ENCODE measurements around the gene ELF4.
A peak's percentile ranks its signal among the peaks of the same experiment; 100 is the strongest.

The ELF4 gene

GRCh38 chrX:130083656-130084382 lies 26.5 kb downstream of the ELF4 start:
- DNase-seq = no peak

GRCh38 chrX:130083107-130083490 lies 27.2 kb downstream of the ELF4 start:
- no peak for DNase-seq

- peak in 1 of 14 donors; percentile 31 for DNase-seq
Measured at GRCh38 chrX:130082244-130083106, 27.8 kb downstream of the ELF4 start.

GRCh38 chrX:130081421-130082045 lies 28.8 kb downstream of the ELF4 start:
- no peak for DNase-seq

GRCh38 chrX:130080791-130081367 lies 29.4 kb downstream of the ELF4 start:
- peak in 1 of 14 donors; percentile 0 for DNase-seq

- DNase-seq = peak in 11 of 14 donors; percentile 1 to 44 (median 15)
Measured at GRCh38 chrX:130079824-130080406, 30.4 kb downstream of the ELF4 start.

- no peak for DNase-seq
Measured at GRCh38 chrX:130075777-130076176, 34.5 kb downstream of the ELF4 start.

- DNase-seq = no peak
Measured at GRCh38 chrX:130072345-130072740, 38.0 kb downstream of the ELF4 start.

- DNase-seq = no peak
Measured at GRCh38 chrX:130071611-130072344, 38.5 kb downstream of the ELF4 start.

GRCh38 chrX:130066975-130067615 lies 43.2 kb downstream of the ELF4 start:
- no peak for DNase-seq

GRCh38 chrX:130060122-130061069 lies 49.9 kb downstream of the ELF4 start:
- DNase-seq = peak; percentile 2 to 85 (median 60)

GRCh38 chrX:130058652-130059051 lies 51.6 kb downstream of the ELF4 start:
- peak in 1 of 14 donors; percentile 22 for DNase-seq

GRCh38 chrX:130057209-130057608 lies 53.1 kb downstream of the ELF4 start:
- no peak for DNase-seq

GRCh38 chrX:130055899-130056298 lies 54.4 kb downstream of the ELF4 start:
- DNase-seq = no peak

GRCh38 chrX:130055103-130055502 lies 55.2 kb downstream of the ELF4 start:
- DNase-seq = peak in 2 of 14 donors; percentile 4 to 16

GRCh38 chrX:130053236-130053635 lies 57.1 kb downstream of the ELF4 start:
- DNase-seq = no peak

GRCh38 chrX:130051176-130051845 lies 59.0 kb downstream of the ELF4 start:
- DNase-seq = no peak

- DNase-seq = no peak
Measured at GRCh38 chrX:130049821-130050220, 60.5 kb downstream of the ELF4 start.

GRCh38 chrX:130048686-130049222 lies 61.5 kb downstream of the ELF4 start:
- no peak for DNase-seq

Measured in C1 segment of cervical spinal cord (tissue), 14 donors.